Bronchial epithelial cell (primary cell): ENCODE measurements around the gene TDP1. TPM values are rescaled to one million over a fixed set of nuclear protein-coding genes. Genes with fewer than 3 reads are reported as not detected.

Experiments used
- DNase-seq: peaks from one replicate; pipeline ENCODE4 v3.0.0-alpha.2; 2010; ENCODE audit warnings: low read depth
- FAIRE-seq: peaks from 2 replicates; lab custom pipeline; 2011; peaks lifted over from hg19 to GRCh38; lab: Jason Lieb, UNC
- H3K27me3 ChIP-seq: 2 replicates; pipeline ENCODE4 v1.5.1; 2011; ENCODE audit warnings: low read length; ENCODE audit not compliant: control insufficient read depth, insufficient read depth
- H3K36me3 ChIP-seq: 2 replicates; pipeline ENCODE4 v1.5.1; 2011; ENCODE audit warnings: low read length; ENCODE audit not compliant: control insufficient read depth, insufficient read depth
- H3K4me3 ChIP-seq: 2 replicates; pipeline ENCODE4 v1.5.1; 2011; ENCODE audit warnings: mild to moderate bottlenecking, low read depth, low read length, control low read depth
- CTCF ChIP-seq: IDR thresholded peaks from 2 replicates; pipeline ENCODE4 v1.5.1; 2011; ENCODE audit warnings: mild to moderate bottlenecking, moderate library complexity, low read length, control low read depth, inconsistent platforms; ENCODE audit not compliant: insufficient read depth, severe bottlenecking
- total RNA-seq: library from RNA; depleted of rRNA; stranded (reverse); fragments of >200 nt; gene quantifications from 2 replicates; pipeline ENCODE4 v1.2.1, GENCODE V29; 2014

TDP1 gene
- total RNA-seq, 1 donor from 2014 or later, result 13.2 TPM

- no peak overlapping the region for H3K4me3 ChIP-seq
- DNase-seq (peak; percentile 8), FAIRE-seq (peak; percentile 55)
- no peaks in the 10 kb centered on the region for H3K27me3 ChIP-seq
- TF ChIP-seq CTCF, result no peak
- H3K36me3 ChIP-seq, result no peaks in the 10 kb centered on the region
Observed at GRCh38 chr14:89947344-89947743, 8.4 kb upstream of the TDP1 start.

GRCh38 chr14:89952576-89952975 is 3.2 kb upstream of the TDP1 start:
- FAIRE-seq (no peak), DNase-seq (no peak)
- peaks cover 3% of the 10 kb centered on the region for H3K36me3 ChIP-seq
- no peak for TF ChIP-seq CTCF
- no peak overlapping the region for H3K4me3 ChIP-seq
- no peaks in the 10 kb centered on the region for H3K27me3 ChIP-seq

DNA sequence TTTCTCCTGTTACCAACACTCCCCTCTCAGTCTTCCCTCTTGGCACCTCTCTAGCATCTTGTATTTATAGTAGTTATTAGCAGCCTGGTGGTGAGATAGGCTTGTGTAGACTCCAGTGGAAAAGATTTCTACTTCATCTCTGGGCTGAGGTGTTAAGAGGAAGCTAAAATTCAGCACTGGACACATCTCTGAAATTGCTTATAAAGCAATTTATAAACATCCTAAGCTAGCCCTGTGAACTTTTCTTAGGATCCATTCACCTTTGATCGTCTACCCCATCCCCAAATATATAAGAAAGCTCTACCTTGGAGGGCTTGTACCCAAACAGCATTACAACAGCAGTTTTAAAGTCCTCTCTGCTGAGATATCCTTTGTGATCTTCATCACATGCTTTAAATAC is 2.1 kb upstream of the TDP1 start:
- TF ChIP-seq CTCF, result no peak
- Histone ChIP-seq H3K36me3 (peaks cover 9% of the 10 kb centered on the region), H3K4me3 (no peak overlapping the region), H3K27me3 (no peaks in the 10 kb centered on the region)
- DNase-seq, result no peak
- FAIRE-seq, result no peak

- H3K4me3 ChIP-seq, result peak within 1 kb of the TSS; percentile 85
- peaks cover 9% of the 10 kb centered on the region for H3K36me3 ChIP-seq
- FAIRE-seq (no peak), DNase-seq (peak; percentile 97)
- no peaks in the 10 kb centered on the region for H3K27me3 ChIP-seq
- no peak for TF ChIP-seq CTCF
Observed at GRCh38 chr14:89954070-89955021, 1.4 kb upstream of the TDP1 start, which contains the start of gene EFCAB11. Gene EFCAB11 (minus strand): TSS chr14:89954730. CDS start chr14:89954660, 70 bp downstream.

- H3K27me3 ChIP-seq, result no peaks in the 10 kb centered on the region
- DNase-seq (no peak), FAIRE-seq (no peak)
- peak overlapping the region; percentile 69 for H3K4me3 ChIP-seq
- TF ChIP-seq CTCF, result no peak
- peaks cover 9% of the 10 kb centered on the region for H3K36me3 ChIP-seq
Observed at GRCh38 chr14:89955022-89955744, 544 bp upstream of the TDP1 start.
